ENCODE data around the gene ANKRD33B.
"Not testable (repeated sequence)": the region's sequence is repeated elsewhere in the genome, so short reads cannot be mapped to it uniquely, and the experiment has no call there.

ANKRD33B gene

GRCh38 chr5:10621832-10622231 lies 58.0 kb downstream of the ANKRD33B start:
- no peak for DNase-seq (ENCODE audit: low read depth)

GRCh38 chr5:10622810-10623209 lies 58.9 kb downstream of the ANKRD33B start:
- no peak for DNase-seq (ENCODE audit: low read depth)

GRCh38 chr5:10623305-10623910 lies 59.5 kb downstream of the ANKRD33B start:
- no peak for DNase-seq (ENCODE audit: low read depth)

GRCh38 chr5:10624206-10624605 lies 60.3 kb downstream of the ANKRD33B start:
- no peak for DNase-seq (ENCODE audit: low read depth)

GRCh38 chr5:10624679-10625078 lies 60.8 kb downstream of the ANKRD33B start:
- DNase-seq (ENCODE audit: low read depth): no peak

GRCh38 chr5:10625700-10626472 lies 62.0 kb downstream of the ANKRD33B start:
- no peak for DNase-seq (ENCODE audit: low read depth)

GRCh38 chr5:10626473-10627013 lies 62.7 kb downstream of the ANKRD33B start:
- DNase-seq (ENCODE audit: low read depth): no peak

- DNase-seq (ENCODE audit: low read depth): no peak
These were observed 63.4 kb downstream of the ANKRD33B start for GRCh38 chr5:10627160-10627701.

- DNase-seq (ENCODE audit: low read depth): no peak
These were observed 64.7 kb downstream of the ANKRD33B start for GRCh38 chr5:10628601-10629000.

GRCh38 chr5:10629682-10630081 lies 65.8 kb downstream of the ANKRD33B start:
- no peak for DNase-seq (ENCODE audit: low read depth)

GRCh38 chr5:10630126-10630525 lies 66.3 kb downstream of the ANKRD33B start:
- DNase-seq (ENCODE audit: low read depth): no peak

- not testable (repeated sequence) for DNase-seq (ENCODE audit: low read depth)
These were observed 66.9 kb downstream of the ANKRD33B start for GRCh38 chr5:10630744-10631143.

- no peak for DNase-seq (ENCODE audit: low read depth)
These were observed 67.6 kb downstream of the ANKRD33B start for GRCh38 chr5:10631316-10631996.

- DNase-seq (ENCODE audit: low read depth): no peak
These were observed 68.4 kb downstream of the ANKRD33B start for GRCh38 chr5:10632110-10632761.

- DNase-seq (ENCODE audit: low read depth): peak; percentile 26
These were observed 69.6 kb downstream of the ANKRD33B start for GRCh38 chr5:10633271-10634049.

- DNase-seq (ENCODE audit: low read depth): no peak
These were observed 70.2 kb downstream of the ANKRD33B start for GRCh38 chr5:10634050-10634449.

- DNase-seq (ENCODE audit: low read depth): no peak
These were observed 70.7 kb downstream of the ANKRD33B start for GRCh38 chr5:10634562-10634961.

GRCh38 chr5:10635257-10635866 lies 71.5 kb downstream of the ANKRD33B start:
- DNase-seq (ENCODE audit: low read depth): peak; percentile 39

GRCh38 chr5:10635867-10636350 lies 72.0 kb downstream of the ANKRD33B start:
- no peak for DNase-seq (ENCODE audit: low read depth)

GRCh38 chr5:10636363-10637142 lies 72.7 kb downstream of the ANKRD33B start:
- no peak for DNase-seq (ENCODE audit: low read depth)

Data from activated T-cell treated with anti-CD3 and anti-CD28 coated beads for 1 hour (primary cell).